ENCODE data around the gene THBS2.

The THBS2 gene

DNA sequence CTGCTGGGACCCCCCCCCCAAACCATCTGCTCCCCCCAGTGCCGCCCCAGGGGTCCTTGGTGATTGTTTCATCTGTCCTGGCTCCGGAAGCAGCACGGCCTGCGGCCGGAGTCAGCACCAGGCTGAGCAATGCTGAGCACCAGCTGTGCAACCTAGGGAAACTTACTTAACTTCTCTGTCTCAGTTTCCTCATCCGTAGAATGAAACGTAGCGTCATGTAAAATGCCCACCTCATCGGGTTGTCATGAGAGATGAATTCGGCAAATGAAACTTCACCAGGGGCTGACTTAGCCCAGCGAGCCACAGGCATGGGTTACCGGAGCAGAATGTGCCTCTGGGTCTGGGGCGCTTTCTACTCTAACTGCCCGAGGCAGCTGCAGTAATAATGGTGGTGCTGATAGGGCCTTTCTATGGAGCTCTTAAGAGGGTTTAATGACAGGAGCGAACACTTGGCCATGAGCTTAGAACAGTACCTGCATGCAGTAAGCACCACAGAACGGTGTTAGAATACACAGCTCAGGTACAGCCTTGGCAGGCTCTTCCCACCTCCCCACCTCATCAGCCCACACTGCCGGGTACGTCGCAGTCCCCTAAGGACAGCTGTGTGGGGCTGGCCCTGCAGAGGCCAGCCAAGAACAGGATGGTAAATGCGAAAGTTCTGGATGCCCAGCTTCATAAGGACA, 1.7 kb downstream of the THBS2 start:
- POLR2A ChIA-PET: interaction anchor here (0.6 kb wide), 1 partner anchor 182 kb away, joined by 3 read pairs; no protein-coding TSS in a partner anchor
- CTCF ChIA-PET: no interaction called here
- TF ChIP-seq CTBP1 (IDR thresholded peaks at IDR 0.05; ENCODE audit: borderline replicate concordance) (no peak), ARNT (IDR thresholded peaks at IDR 0.05) (no peak), SP1 (IDR thresholded peaks at IDR 0.05) (no peak), BHLHE40 (IDR thresholded peaks at IDR 0.05; ENCODE audit: borderline replicate concordance) (no peak), FOXM1 (IDR thresholded peaks at IDR 0.05; ENCODE audit: borderline replicate concordance) (no peak)
- no peak for DNase-seq (ENCODE audit: extremely low spot score)

DNA sequence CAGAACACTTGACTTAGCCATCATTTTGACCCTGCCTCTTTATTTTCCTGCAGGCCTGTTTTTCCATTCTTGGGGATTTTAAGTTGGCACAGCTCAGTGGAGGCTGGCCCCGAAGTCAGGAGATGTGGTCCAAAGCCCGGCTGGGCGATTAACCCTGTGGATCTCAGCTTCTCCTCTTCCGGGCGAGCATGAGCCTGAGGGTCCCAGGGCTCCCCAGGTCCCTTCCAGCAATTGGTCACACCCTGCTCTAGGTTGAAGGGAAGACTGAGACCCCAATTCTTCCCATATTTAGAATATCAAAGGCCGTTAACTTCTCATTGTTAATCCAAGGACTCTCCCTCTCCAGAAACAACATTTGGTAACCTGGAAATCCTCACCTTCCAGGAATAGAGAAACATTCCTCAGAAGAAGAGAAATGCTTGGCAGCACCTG, 2.3 kb downstream of the THBS2 start:
- POLR2A ChIA-PET: no interaction called here
- no peak for DNase-seq (ENCODE audit: extremely low spot score)
- CTCF ChIA-PET: no interaction called here
- no peak for TF ChIP-seq CTBP1 (IDR thresholded peaks at IDR 0.05; ENCODE audit: borderline replicate concordance)
- TF ChIP-seq BHLHE40 (IDR thresholded peaks at IDR 0.05; ENCODE audit: borderline replicate concordance): no peak
- no peak for TF ChIP-seq ELF4 (IDR thresholded peaks at IDR 0.05)
- no peak for TF ChIP-seq FOXK2 (IDR thresholded peaks at IDR 0.05)
- no peak for TF ChIP-seq FOXA1 (IDR thresholded peaks at IDR 0.05)
- TF ChIP-seq ZNF384 (IDR thresholded peaks at IDR 0.05): no peak
- no peak for TF ChIP-seq TARDBP (IDR thresholded peaks at IDR 0.05)
- no peak for TF ChIP-seq ARNT (IDR thresholded peaks at IDR 0.05)

DNA sequence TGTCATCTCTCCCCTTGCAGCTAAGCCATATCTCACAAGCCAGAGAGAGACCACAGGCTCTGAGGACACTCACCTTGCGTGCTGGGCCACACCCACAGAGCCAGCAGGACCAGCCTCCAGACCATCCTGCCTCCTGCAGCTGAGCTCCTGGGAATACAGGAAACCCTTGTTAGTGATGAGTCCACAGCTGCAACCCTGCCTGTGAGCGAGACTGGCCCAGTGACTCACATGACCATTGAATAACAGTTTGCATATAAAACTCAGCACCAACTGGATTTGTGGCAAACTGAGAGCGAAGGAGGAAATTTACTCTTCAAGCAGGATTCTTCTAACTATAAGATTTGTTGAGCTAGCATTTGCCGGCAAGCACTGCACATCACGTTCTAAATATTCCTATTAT, 3.0 kb downstream of the THBS2 start:
- ChIA-PET POLR2A (no interaction called here), CTCF (no interaction called here)
- no peak for TF ChIP-seq TARDBP (IDR thresholded peaks at IDR 0.05)
- TF ChIP-seq ZNF384 (IDR thresholded peaks at IDR 0.05): no peak
- TF ChIP-seq BHLHE40 (IDR thresholded peaks at IDR 0.05; ENCODE audit: borderline replicate concordance): no peak
- TF ChIP-seq NFRKB (IDR thresholded peaks at IDR 0.05): no peak
- TF ChIP-seq CTBP1 (IDR thresholded peaks at IDR 0.05; ENCODE audit: borderline replicate concordance): no peak
- no peak for TF ChIP-seq L3MBTL2 (conservative IDR thresholded peaks at IDR 0.05)
- TF ChIP-seq FOXM1 (IDR thresholded peaks at IDR 0.05; ENCODE audit: borderline replicate concordance): no peak
- TF ChIP-seq, protein P1, sequence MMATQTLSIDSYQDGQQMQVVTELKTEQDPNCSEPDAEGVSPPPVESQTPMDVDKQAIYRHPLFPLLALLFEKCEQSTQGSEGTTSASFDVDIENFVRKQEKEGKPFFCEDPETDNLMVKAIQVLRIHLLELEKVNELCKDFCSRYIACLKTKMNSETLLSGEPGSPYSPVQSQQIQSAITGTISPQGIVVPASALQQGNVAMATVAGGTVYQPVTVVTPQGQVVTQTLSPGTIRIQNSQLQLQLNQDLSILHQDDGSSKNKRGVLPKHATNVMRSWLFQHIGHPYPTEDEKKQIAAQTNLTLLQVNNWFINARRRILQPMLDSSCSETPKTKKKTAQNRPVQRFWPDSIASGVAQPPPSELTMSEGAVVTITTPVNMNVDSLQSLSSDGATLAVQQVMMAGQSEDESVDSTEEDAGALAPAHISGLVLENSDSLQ (IDR thresholded peaks at IDR 0.05): no peak
- no peak for TF ChIP-seq HDGF (IDR thresholded peaks at IDR 0.05; ENCODE audit: borderline replicate concordance)
- TF ChIP-seq FOXK2 (IDR thresholded peaks at IDR 0.05): no peak
- TF ChIP-seq ARNT (IDR thresholded peaks at IDR 0.05): no peak
- no peak for TF ChIP-seq SUZ12 (IDR thresholded peaks at IDR 0.05)
- no peak for TF ChIP-seq SP1 (IDR thresholded peaks at IDR 0.05)
- TF ChIP-seq LEF1 (IDR thresholded peaks at IDR 0.05; ENCODE audit: borderline replicate concordance): no peak
- no peak for TF ChIP-seq ELF4 (IDR thresholded peaks at IDR 0.05)
- no peak for TF ChIP-seq FOXA1 (IDR thresholded peaks at IDR 0.05)
- DNase-seq (ENCODE audit: extremely low spot score): no peak

DNA sequence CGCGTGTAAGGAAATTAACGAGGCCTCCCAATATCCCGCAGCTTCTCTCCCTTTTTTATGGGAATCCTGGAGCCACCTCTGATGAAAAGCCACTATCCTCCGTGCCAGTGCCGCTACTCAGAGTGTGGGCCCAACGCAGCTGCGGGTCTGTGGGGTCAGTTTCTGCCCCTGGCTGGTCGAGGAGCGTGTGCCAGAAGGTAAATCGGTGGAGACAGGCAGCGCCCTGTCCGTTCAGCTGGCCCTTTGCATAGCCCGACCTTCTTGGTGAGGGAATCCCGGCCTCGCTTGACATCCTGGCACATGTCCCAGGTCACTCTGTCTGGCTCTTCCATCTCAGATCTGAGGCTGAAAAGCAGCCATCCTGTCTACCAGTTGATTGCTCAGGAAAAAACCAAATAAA, 4.6 kb downstream of the THBS2 start:
- no peak for DNase-seq (ENCODE audit: extremely low spot score)
- ChIA-PET POLR2A (no interaction called here), CTCF (no interaction called here)
- no peak for TF ChIP-seq ELF4 (IDR thresholded peaks at IDR 0.05)
- no peak for TF ChIP-seq ARNT (IDR thresholded peaks at IDR 0.05)
- no peak for TF ChIP-seq BHLHE40 (IDR thresholded peaks at IDR 0.05; ENCODE audit: borderline replicate concordance)
- no peak for TF ChIP-seq FOXM1 (IDR thresholded peaks at IDR 0.05; ENCODE audit: borderline replicate concordance)
- no peak for TF ChIP-seq ZNF384 (IDR thresholded peaks at IDR 0.05)

DNA sequence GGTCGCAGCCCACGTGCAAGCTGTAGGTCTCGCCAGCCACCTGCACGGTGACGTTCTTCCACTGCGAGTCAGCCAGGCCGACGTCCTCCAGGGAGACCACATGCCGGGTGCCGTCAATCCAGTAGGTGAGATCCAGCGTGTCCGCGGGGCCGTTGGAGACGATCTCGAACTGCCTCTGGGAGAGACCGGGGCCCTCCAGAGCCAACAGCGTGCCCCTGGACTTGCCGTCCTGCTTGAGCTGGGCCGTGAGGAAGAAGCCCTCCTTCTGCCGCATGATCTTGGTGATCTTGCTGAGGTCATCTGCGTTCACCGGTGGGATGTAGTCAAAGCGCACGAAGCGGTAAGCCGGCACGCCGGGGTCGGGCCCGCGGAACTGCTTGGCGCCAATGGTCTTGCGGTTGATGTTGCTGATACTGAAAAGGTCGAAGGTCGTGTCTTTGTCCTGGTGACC, 5.1 kb downstream of the THBS2 start:
- TF ChIP-seq FOXM1 (IDR thresholded peaks at IDR 0.05; ENCODE audit: borderline replicate concordance) (no peak), SUZ12 (IDR thresholded peaks at IDR 0.05) (no peak), BHLHE40 (IDR thresholded peaks at IDR 0.05; ENCODE audit: borderline replicate concordance) (no peak)
- POLR2A ChIA-PET: no interaction called here
- CTCF ChIA-PET: no interaction called here
- no peak for DNase-seq (ENCODE audit: extremely low spot score)

DNA sequence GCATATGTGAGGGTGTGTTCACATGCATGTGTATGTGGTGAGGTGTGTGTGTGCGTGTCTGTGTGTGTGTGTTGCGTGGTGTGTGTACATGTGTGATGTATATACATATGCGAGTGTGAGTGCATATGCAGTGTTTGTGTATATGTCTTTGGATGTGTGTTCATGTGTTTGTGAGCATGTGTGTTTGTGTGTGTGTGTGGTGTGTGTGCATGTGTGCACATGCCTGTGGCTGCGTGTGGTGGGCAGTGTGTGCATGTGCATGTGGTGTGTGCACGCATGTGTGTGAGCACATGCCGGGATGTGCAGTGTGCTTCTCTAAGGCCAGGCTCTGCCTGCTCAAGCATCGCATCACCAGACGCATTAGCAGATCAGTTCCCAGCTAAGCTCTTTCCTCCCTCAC, 5.7 kb downstream of the THBS2 start:
- DNase-seq (ENCODE audit: extremely low spot score): no peak
- ChIA-PET CTCF (no interaction called here), POLR2A (no interaction called here)
- TF ChIP-seq HDGF (IDR thresholded peaks at IDR 0.05; ENCODE audit: borderline replicate concordance) (no peak), FOXA1 (IDR thresholded peaks at IDR 0.05) (no peak), ARNT (IDR thresholded peaks at IDR 0.05) (no peak), BHLHE40 (IDR thresholded peaks at IDR 0.05; ENCODE audit: borderline replicate concordance) (no peak), FOXK2 (IDR thresholded peaks at IDR 0.05) (no peak), NFRKB (IDR thresholded peaks at IDR 0.05) (no peak), LEF1 (IDR thresholded peaks at IDR 0.05; ENCODE audit: borderline replicate concordance) (no peak), TARDBP (IDR thresholded peaks at IDR 0.05) (no peak)
- TF ChIP-seq, protein P1 (IDR thresholded peaks at IDR 0.05): no peak

DNA sequence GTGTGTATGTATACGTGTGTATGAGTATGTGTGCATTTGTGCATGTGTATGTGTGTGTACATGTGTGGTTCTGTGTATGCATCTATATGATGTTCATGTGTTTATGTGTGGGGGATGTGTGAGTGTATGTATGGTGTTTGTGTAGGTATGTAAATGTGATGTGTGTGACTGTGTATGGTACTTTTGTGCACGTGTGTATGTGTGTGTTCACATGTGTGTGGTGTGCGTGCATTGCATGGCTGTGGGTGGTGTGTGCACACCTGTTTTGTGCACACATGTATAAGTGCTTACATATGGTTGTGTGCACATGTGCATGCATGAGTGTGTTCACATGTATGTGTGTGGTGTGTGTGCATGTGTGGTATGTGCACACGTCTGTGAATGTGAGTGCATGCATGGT, 6.2 kb downstream of the THBS2 start:
- ChIA-PET CTCF (no interaction called here), POLR2A (no interaction called here)
- DNase-seq (ENCODE audit: extremely low spot score): no peak
- no peak for TF ChIP-seq ZNF384 (IDR thresholded peaks at IDR 0.05)
- TF ChIP-seq, protein P1 (IDR thresholded peaks at IDR 0.05): no peak
- TF ChIP-seq TARDBP (IDR thresholded peaks at IDR 0.05): no peak
- no peak for TF ChIP-seq CTBP1 (IDR thresholded peaks at IDR 0.05; ENCODE audit: borderline replicate concordance)
- no peak for TF ChIP-seq SUZ12 (IDR thresholded peaks at IDR 0.05)
- no peak for TF ChIP-seq HDGF (IDR thresholded peaks at IDR 0.05; ENCODE audit: borderline replicate concordance)
- TF ChIP-seq SP1 (IDR thresholded peaks at IDR 0.05): no peak
- no peak for TF ChIP-seq BHLHE40 (IDR thresholded peaks at IDR 0.05; ENCODE audit: borderline replicate concordance)
- no peak for TF ChIP-seq FOXK2 (IDR thresholded peaks at IDR 0.05)
- TF ChIP-seq ELF4 (IDR thresholded peaks at IDR 0.05): no peak
- no peak for TF ChIP-seq L3MBTL2 (conservative IDR thresholded peaks at IDR 0.05)
- no peak for TF ChIP-seq LEF1 (IDR thresholded peaks at IDR 0.05; ENCODE audit: borderline replicate concordance)
- TF ChIP-seq ARNT (IDR thresholded peaks at IDR 0.05): no peak
- TF ChIP-seq FOXM1 (IDR thresholded peaks at IDR 0.05; ENCODE audit: borderline replicate concordance): no peak
- TF ChIP-seq FOXA1 (IDR thresholded peaks at IDR 0.05): no peak
- TF ChIP-seq NFRKB (IDR thresholded peaks at IDR 0.05): no peak

Data from HEK293T (cell line).